Kidney (tissue), 14 donors: ENCODE measurements around the gene PLEKHH3. TPM values are rescaled to one million over a fixed set of nuclear protein-coding genes. Genes with fewer than 3 reads are reported as not detected.

Source experiments
- DNase-seq, 5 donors: peaks; one replicate each; pipeline ENCODE4 v3.0.0-alpha.2; 2013 to 2020
- FAIRE-seq: peaks from 2 replicates; lab custom pipeline; 2012; peaks lifted over from hg19 to GRCh38; lab: Jason Lieb, UNC
- H3K27ac ChIP-seq, 2 donors: one replicate each; pipeline ENCODE4 v1.7.0; 2013; ENCODE audit warnings: low read depth in 2 of 2, low read length in 2 of 2, inconsistent platforms in 1 of 2
- H3K27me3 ChIP-seq: one replicate; pipeline ENCODE4 v1.7.1; 2013; ENCODE audit warnings: low read length, inconsistent platforms; ENCODE audit not compliant: control insufficient read depth, insufficient read depth
- H3K36me3 ChIP-seq, 3 donors: one replicate each; pipeline versions ENCODE4 v1.7.0 to v1.7.1; 2013; ENCODE audit warnings: low read length in 3 of 3, control low read depth in 1 of 3, inconsistent platforms in 1 of 3; ENCODE audit not compliant: insufficient read depth in 3 of 3, control insufficient read depth in 2 of 3
- H3K4me1 ChIP-seq, 3 donors: one replicate each; pipeline versions ENCODE4 v1.7.0 to v1.7.1; 2013; ENCODE audit warnings: low read length in 3 of 3, inconsistent platforms in 1 of 3, low read depth in 1 of 3; ENCODE audit not compliant: control insufficient read depth in 2 of 3, insufficient read depth in 2 of 3
- H3K4me3 ChIP-seq, 3 donors: one replicate each; pipeline versions ENCODE4 v1.7.0 to v1.8.1; 2013; ENCODE audit warnings: low read length in 3 of 3, control low read depth in 1 of 3, inconsistent platforms in 1 of 3
- H3K9ac ChIP-seq, 3 donors: one replicate each; pipeline versions ENCODE4 v1.7.0 to v1.7.1; 2013; ENCODE audit warnings: low read length in 3 of 3, control low read depth in 1 of 3, inconsistent platforms in 1 of 3
- H3K9me3 ChIP-seq, 3 donors: one replicate each; pipeline versions ENCODE4 v1.7.0 to v1.7.1; 2013; ENCODE audit warnings: low read length in 3 of 3, control low read depth in 1 of 3, inconsistent platforms in 1 of 3; ENCODE audit not compliant: control insufficient read depth in 2 of 3, insufficient read depth in 1 of 3
- CTCF ChIP-seq: IDR thresholded peaks from 3 replicates; pipeline ENCODE4 v1.5.1; 2012; ENCODE audit warnings: mild to moderate bottlenecking, moderate library complexity, borderline replicate concordance; ENCODE audit not compliant: insufficient read depth; ENCODE audit errors: extremely low read depth
- intact Hi-C: fragments of 100-400 bp; cut with DNase I; formaldehyde crosslinking; loops from one replicate; pipeline ENCODE4 v1.11.1; 2022
- polyA plus RNA-seq: library from polyadenylated mRNA; stranded (reverse); fragments of 350-450 nt; fragmentation: Illumina TruSeq; extraction: RNeasy Lipid Tissue Mini Kit (QIAGEN cat#74804); gene quantifications from one replicate; pipeline ENCODE4 v1.2.3, GENCODE V29; 2014; ENCODE audit warnings: low read depth, low replicate concordance; ENCODE audit not compliant: insufficient read depth
- total RNA-seq: library from RNA; stranded (reverse); fragmentation: NEBNext Ultra II Directional; extraction: Animal tissue kit (Norgen Biotek cat#: 25700); gene quantifications from one replicate; pipeline ENCODE4 v1.2.1, GENCODE V29; 2021
- donor health status: control.
- donor health status: control.
- donor health status: control.
- donor health status: control.
- donor health status: control.
- donor health status: DM: yes; HTN: yes; CAD: no.
- donor health status: Normal renal cell carcinoma (clear cell type).

The PLEKHH3 gene
- total and polyA plus RNA-seq, 2 donors from 2014 or later = 21.2 to 23.2 TPM

DNA sequence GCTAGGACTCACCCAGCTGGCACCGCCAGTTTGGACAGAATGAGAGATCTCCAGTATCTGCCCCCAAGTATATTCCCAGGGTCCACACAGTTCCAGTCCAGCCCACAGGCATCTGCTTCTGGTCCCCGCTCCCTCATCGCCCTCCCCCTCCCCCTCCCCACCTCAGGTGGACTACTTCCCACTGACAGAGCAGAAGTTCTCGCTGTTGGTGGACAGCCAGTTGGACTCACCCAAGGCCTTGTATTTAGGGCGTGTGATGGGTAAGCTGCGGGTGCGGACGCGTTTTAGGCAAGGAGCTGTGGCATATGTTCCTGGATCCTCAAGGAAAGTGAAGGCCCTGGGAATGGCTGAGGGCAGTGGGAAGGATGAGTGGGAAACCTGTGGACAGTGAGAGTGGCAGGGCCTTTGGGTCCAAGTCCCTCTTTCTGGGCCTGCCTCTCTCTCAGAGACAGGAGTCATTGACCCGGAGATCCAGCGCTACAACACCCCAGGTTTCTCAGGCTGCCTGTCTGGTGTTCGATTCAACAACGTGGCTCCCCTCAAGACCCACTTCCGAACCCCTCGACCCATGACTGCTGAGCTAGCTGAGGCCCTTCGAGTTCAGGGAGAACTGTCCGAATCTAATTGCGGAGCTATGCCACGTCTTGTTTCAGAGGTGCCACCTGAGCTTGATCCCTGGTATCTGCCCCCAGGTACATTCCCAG is 20.5 kb upstream of the PLEKHH3 start:
- no peaks in the 10 kb centered on the region for H3K9me3 ChIP-seq
- H3K4me3 ChIP-seq = no peak overlapping the region
- H3K36me3 ChIP-seq = peaks cover 0 to 22% (median 17%) of the 10 kb centered on the region in 3 donors
- no peak overlapping the region for H3K9ac ChIP-seq
- DNase-seq = no peak
- intact Hi-C loops = no loop called here
- TF ChIP-seq CTCF = no peak
- FAIRE-seq = no peak
- no peaks in the 10 kb centered on the region for H3K27me3 ChIP-seq
- H3K27ac ChIP-seq = no peak overlapping the region
- no peaks in the 10 kb centered on the region for H3K4me1 ChIP-seq

GRCh38 chr17:42695500-42695899 is 18.7 kb upstream of the PLEKHH3 start:
- no peaks in the 10 kb centered on the region for H3K27me3 ChIP-seq
- H3K36me3 ChIP-seq = peaks cover 0 to 10% (median 7%) of the 10 kb centered on the region in 3 donors
- intact Hi-C loops = no loop called here
- no peak overlapping the region for H3K4me3 ChIP-seq
- H3K27ac ChIP-seq = no peak overlapping the region
- H3K9ac ChIP-seq = no peak overlapping the region
- no peaks in the 10 kb centered on the region for H3K9me3 ChIP-seq
- DNase-seq (peak in 1 of 5 donors; percentile 74), FAIRE-seq (no peak)
- TF ChIP-seq CTCF = no peak
- H3K4me1 ChIP-seq = no peaks in the 10 kb centered on the region

DNA sequence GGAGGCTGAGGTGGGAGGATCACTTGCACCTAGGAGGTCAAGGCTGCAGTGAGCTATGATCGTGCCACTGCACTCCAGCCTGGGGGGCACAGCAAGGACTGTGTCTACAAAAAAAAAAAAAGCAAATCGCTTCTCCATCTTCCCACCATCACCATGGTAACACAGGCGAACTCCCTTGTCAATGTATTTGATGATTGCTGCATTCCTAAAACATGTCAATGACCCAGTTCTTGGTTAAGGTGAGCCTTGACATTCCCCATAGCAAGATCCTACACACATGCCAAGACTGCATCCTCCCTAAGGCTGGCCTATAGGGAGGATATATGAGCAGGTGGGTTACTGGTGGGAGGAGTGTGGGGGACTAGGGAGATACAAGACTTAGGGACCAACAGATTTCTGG is 17.7 kb upstream of the PLEKHH3 start:
- Histone ChIP-seq H3K36me3 (peaks cover 0 to 7% (median 5%) of the 10 kb centered on the region in 3 donors), H3K27ac (no peak overlapping the region), H3K4me1 (no peaks in the 10 kb centered on the region), H3K4me3 (no peak overlapping the region), H3K9me3 (no peaks in the 10 kb centered on the region), H3K27me3 (no peaks in the 10 kb centered on the region), H3K9ac (no peak overlapping the region)
- intact Hi-C loops = no loop called here
- no peak for TF ChIP-seq CTCF
- FAIRE-seq (no peak), DNase-seq (no peak)
